NCI-H1694 treated with DMSO at 0.1 percent for 48 hours (cell line): Measurements from ENCODE around the gene COL7A1.

ENCODE experiments used
- DNase-seq: peaks from one replicate; lab custom pipeline; 2025; lab: John Stamatoyannopoulos, UW

COL7A1 gene

GRCh38 chr3:48591886-48592518 is 3.1 kb downstream of the COL7A1 start:
- DNase-seq, result no peak

- no peak for DNase-seq
Measured at GRCh38 chr3:48591436-48591835, 3.7 kb downstream of the COL7A1 start.

GRCh38 chr3:48588230-48588629 is 6.9 kb downstream of the COL7A1 start:
- no peak for DNase-seq

GRCh38 chr3:48587686-48588085 is 7.4 kb downstream of the COL7A1 start:
- DNase-seq, result no peak

- DNase-seq, result no peak
Measured at GRCh38 chr3:48585411-48585810, 9.7 kb downstream of the COL7A1 start.

- DNase-seq, result no peak
Measured at GRCh38 chr3:48584836-48585235, 10.3 kb downstream of the COL7A1 start.

- DNase-seq, result no peak
Measured at GRCh38 chr3:48581621-48582481, 13.3 kb downstream of the COL7A1 start.

GRCh38 chr3:48576647-48577046 is 18.5 kb downstream of the COL7A1 start:
- no peak for DNase-seq

GRCh38 chr3:48575366-48575765 is 19.8 kb downstream of the COL7A1 start:
- no peak for DNase-seq

- no peak for DNase-seq
Measured at GRCh38 chr3:48573973-48574585, 21.1 kb downstream of the COL7A1 start.

- no peak for DNase-seq
Measured at GRCh38 chr3:48572517-48572916, 22.6 kb downstream of the COL7A1 start.

GRCh38 chr3:48571938-48572337 is 23.2 kb downstream of the COL7A1 start:
- DNase-seq, result no peak

- no peak for DNase-seq
Measured at GRCh38 chr3:48569808-48570450, 25.2 kb downstream of the COL7A1 start.

- no peak for DNase-seq
Measured at GRCh38 chr3:48569400-48569799, 25.7 kb downstream of the COL7A1 start.

- DNase-seq, result no peak
Measured at GRCh38 chr3:48568476-48568875, 26.7 kb downstream of the COL7A1 start.

GRCh38 chr3:48567500-48567899 is 27.6 kb downstream of the COL7A1 start:
- DNase-seq, result no peak

GRCh38 chr3:48567090-48567489 is 28.0 kb downstream of the COL7A1 start:
- DNase-seq, result no peak

GRCh38 chr3:48566401-48566760 is 28.7 kb downstream of the COL7A1 start:
- DNase-seq, result no peak

GRCh38 chr3:48565591-48566400 is 29.3 kb downstream of the COL7A1 start:
- DNase-seq, result no peak

- DNase-seq, result no peak
Measured at GRCh38 chr3:48565186-48565585, 29.9 kb downstream of the COL7A1 start.

GRCh38 chr3:48564667-48565066 is 30.5 kb downstream of the COL7A1 start:
- DNase-seq, result no peak

- no peak for DNase-seq
Measured at GRCh38 chr3:48564022-48564421, 31.1 kb downstream of the COL7A1 start.
